Fibroblast of lung (primary cell): ENCODE measurements around the gene SERINC5.

ENCODE experiments used
- EZH2 ChIP-seq: IDR thresholded peaks from 2 replicates; pipeline ENCODE4 v1.5.1; 2012; ENCODE audit warnings: low read length, control low read depth, mild to moderate bottlenecking; ENCODE audit errors: missing control alignments
- TF ChIP-seq, protein P1 (sequence below), 2 donors: IDR thresholded peaks in 1 of 2; conservative IDR thresholded peaks in 1 of 2; 1 replicate in 1 of 2; 2 replicates in 1 of 2; pipeline ENCODE4 v1.5.1; 2011 to 2012; ENCODE audit warnings: low read length in 2 of 2, control low read depth in 1 of 2, inconsistent platforms in 1 of 2, low read depth in 1 of 2, mild to moderate bottlenecking in 1 of 2

DNA sequence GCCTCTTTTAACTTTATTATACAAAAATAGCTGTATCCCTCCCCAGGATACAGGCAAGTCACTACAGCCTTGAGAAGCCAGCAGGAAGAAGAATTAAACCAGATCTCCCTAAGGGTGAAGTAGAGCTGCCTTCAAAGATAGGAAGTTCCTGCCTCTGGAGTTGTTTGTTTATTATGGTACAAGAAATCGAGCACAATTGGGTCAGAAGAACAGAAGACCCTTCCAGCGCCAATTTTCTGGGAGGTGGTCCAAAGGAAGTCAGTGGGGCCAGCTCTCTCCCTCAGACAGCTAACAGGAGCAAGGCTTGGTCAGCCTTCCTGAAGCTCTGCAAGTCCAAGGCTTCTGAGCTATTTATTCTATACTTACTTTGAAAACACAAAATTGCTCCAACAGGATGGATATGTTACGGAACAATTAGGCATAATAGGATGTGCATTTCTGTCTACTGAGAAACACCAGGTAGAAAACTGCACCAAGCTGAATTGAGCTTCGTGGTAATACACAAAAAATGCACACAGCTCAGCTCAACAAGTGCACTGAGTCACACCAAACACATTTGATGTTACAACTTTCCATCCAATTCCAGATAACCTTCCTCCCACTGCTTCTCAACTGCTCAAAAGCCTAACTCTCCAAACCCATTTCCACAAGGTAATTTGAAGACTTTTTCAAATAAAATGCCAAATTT is 16.0 kb downstream of the SERINC5 start:
- TF ChIP-seq, protein P1, sequence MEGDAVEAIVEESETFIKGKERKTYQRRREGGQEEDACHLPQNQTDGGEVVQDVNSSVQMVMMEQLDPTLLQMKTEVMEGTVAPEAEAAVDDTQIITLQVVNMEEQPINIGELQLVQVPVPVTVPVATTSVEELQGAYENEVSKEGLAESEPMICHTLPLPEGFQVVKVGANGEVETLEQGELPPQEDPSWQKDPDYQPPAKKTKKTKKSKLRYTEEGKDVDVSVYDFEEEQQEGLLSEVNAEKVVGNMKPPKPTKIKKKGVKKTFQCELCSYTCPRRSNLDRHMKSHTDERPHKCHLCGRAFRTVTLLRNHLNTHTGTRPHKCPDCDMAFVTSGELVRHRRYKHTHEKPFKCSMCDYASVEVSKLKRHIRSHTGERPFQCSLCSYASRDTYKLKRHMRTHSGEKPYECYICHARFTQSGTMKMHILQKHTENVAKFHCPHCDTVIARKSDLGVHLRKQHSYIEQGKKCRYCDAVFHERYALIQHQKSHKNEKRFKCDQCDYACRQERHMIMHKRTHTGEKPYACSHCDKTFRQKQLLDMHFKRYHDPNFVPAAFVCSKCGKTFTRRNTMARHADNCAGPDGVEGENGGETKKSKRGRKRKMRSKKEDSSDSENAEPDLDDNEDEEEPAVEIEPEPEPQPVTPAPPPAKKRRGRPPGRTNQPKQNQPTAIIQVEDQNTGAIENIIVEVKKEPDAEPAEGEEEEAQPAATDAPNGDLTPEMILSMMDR (conservative IDR thresholded peaks at IDR 0.05 in 1 of 2, IDR thresholded peaks at IDR 0.05 in 1 of 2; ENCODE audit: low read depth in 1 of 2, low read length in 2 of 2), result no peak
- no peak for TF ChIP-seq EZH2
